CD14-positive monocyte (primary cell): ENCODE measurements around the gene OXCT2. TPM values are rescaled to one million over a fixed set of nuclear protein-coding genes. Genes with fewer than 3 reads are reported as not detected.

Source experiments
- DNase-seq, 3 donors: peaks; one replicate each; pipeline ENCODE4 v3.0.0-alpha.2; 2011 to 2022
- H2AFZ ChIP-seq: 2 replicates; pipeline ENCODE4 v1.6.0; 2012; ENCODE audit warnings: mild to moderate bottlenecking, low read depth, low read length, inconsistent platforms; ENCODE audit not compliant: insufficient read depth, poor library complexity, severe bottlenecking
- H3K27ac ChIP-seq, 2 donors: 1 replicate in 1 of 2; 2 replicates in 1 of 2; pipeline ENCODE4 v1.5.1; 2012 to 2013; ENCODE audit warnings: low read length in 2 of 2, control low read depth in 1 of 2, inconsistent platforms in 1 of 2, low read depth in 1 of 2, mild to moderate bottlenecking in 1 of 2
- H3K27me3 ChIP-seq, 2 donors: one replicate each; pipeline versions ENCODE4 v1.6.0 to v1.6.1; 2011 to 2013; ENCODE audit warnings: low read length in 2 of 2; ENCODE audit not compliant: control insufficient read depth in 2 of 2, insufficient read depth in 2 of 2
- H3K36me3 ChIP-seq, 2 donors: replicated peaks in 1 of 2; 1 replicate in 1 of 2; 2 replicates in 1 of 2; pipeline versions ENCODE4 v1.5.1 to v1.6.1; 2012 to 2013; ENCODE audit warnings: low read length in 2 of 2, control low read depth in 1 of 2, inconsistent platforms in 1 of 2, mild to moderate bottlenecking in 1 of 2; ENCODE audit not compliant: insufficient read depth in 2 of 2, control insufficient read depth in 1 of 2
- H3K4me1 ChIP-seq, 2 donors: 1 replicate in 1 of 2; 2 replicates in 1 of 2; pipeline versions ENCODE4 v1.5.1 to v1.6.1; 2012 to 2013; ENCODE audit warnings: low read length in 2 of 2, control low read depth in 1 of 2, inconsistent platforms in 1 of 2, mild to moderate bottlenecking in 1 of 2, moderate library complexity in 1 of 2; ENCODE audit not compliant: insufficient read depth in 2 of 2, control insufficient read depth in 1 of 2
- H3K4me2 ChIP-seq: replicated peaks from 2 replicates; pipeline ENCODE3; 2012; ENCODE audit warnings: low read length, moderate library complexity, mild to moderate bottlenecking; ENCODE audit not compliant: poor library complexity, severe bottlenecking; ENCODE audit errors: extremely low read depth
- H3K4me3 ChIP-seq, 3 experiments: fragments of 200-600 bp in 1 of 3; sonication (generic) in 1 of 3; replicated peaks in 1 of 3; 1 replicate in 2 of 3; 2 replicates in 1 of 3; pipeline ENCODE4 v1.5.1; 2011 to 2013; ENCODE audit warnings: low read length in 3 of 3, mild to moderate bottlenecking in 3 of 3, control low read depth in 2 of 3, low read depth in 2 of 3, inconsistent platforms in 1 of 3, moderate library complexity in 1 of 3
- H3K79me2 ChIP-seq: 2 replicates; pipeline ENCODE4 v1.6.0; 2012; ENCODE audit warnings: mild to moderate bottlenecking, control low read depth, inconsistent platforms, low read length, moderate library complexity; ENCODE audit not compliant: insufficient read depth
- H3K9ac ChIP-seq: 2 replicates; pipeline ENCODE4 v1.6.0; 2017; ENCODE audit warnings: low read length, mild to moderate bottlenecking; ENCODE audit not compliant: insufficient read depth, poor library complexity, severe bottlenecking
- H3K9me3 ChIP-seq, 2 donors: replicated peaks in 1 of 2; 1 replicate in 1 of 2; 2 replicates in 1 of 2; pipeline versions ENCODE4 v1.5.1 to v1.6.1; 2012 to 2013; ENCODE audit warnings: low read length in 2 of 2, control low read depth in 1 of 2; ENCODE audit not compliant: control insufficient read depth in 1 of 2, insufficient read depth in 1 of 2
- H4K20me1 ChIP-seq: 2 replicates; pipeline ENCODE4 v1.6.0; 2012; ENCODE audit warnings: mild to moderate bottlenecking, low read length, control low read depth, moderate library complexity; ENCODE audit not compliant: insufficient read depth
- H3K27ac Mint-ChIP-seq, 7 donors: one replicate each; pipeline ENCODE4 v1.8.0; 2020; ENCODE audit warnings: mild to moderate bottlenecking in 7 of 7, mixed read lengths in 7 of 7, moderate library complexity in 6 of 7, inconsistent platforms in 2 of 7
- H3K27me3 Mint-ChIP-seq, 3 donors: one replicate each; pipeline ENCODE4 v1.8.0; 2021 to 2022; ENCODE audit warnings: low read depth in 3 of 3, mild to moderate bottlenecking in 3 of 3, mixed read lengths in 3 of 3, moderate library complexity in 3 of 3, inconsistent platforms in 1 of 3
- H3K36me3 Mint-ChIP-seq, 2 donors: one replicate each; pipeline ENCODE4 v1.8.0; 2020; ENCODE audit warnings: mixed read lengths in 2 of 2, inconsistent platforms in 1 of 2, mild to moderate bottlenecking in 1 of 2
- H3K4me1 Mint-ChIP-seq: one replicate; pipeline ENCODE4 v1.8.0; 2020; ENCODE audit warnings: mild to moderate bottlenecking, mixed read lengths
- H3K4me3 Mint-ChIP-seq, 2 donors: one replicate each; pipeline ENCODE4 v1.8.0; 2020; ENCODE audit warnings: mild to moderate bottlenecking in 2 of 2, mixed read lengths in 2 of 2, moderate library complexity in 1 of 2
- H3K9me3 Mint-ChIP-seq, 7 donors: one replicate each; pipeline ENCODE4 v1.8.0; 2020 to 2022; ENCODE audit warnings: mixed read lengths in 7 of 7, mild to moderate bottlenecking in 6 of 7, moderate library complexity in 6 of 7, inconsistent platforms in 2 of 7
- WGBS: methylation state at CpG from one replicate; pipeline ENCODE4 v1.1.5; 2013; ENCODE audit warnings: missing lambda C conversion rate; ENCODE audit not compliant: insufficient coverage; 5-methylcytosine and 5-hydroxymethylcytosine counted together
- intact Hi-C, 2 donors: fragments of 100-400 bp; cut with micrococcal nuclease; formaldehyde crosslinking; loops; one replicate each; pipeline versions ENCODE4 v1.15.0 to v1.15.1; 2023
- polyA plus RNA-seq, 3 donors: library from polyadenylated mRNA; depleted of rRNA in 1 of 3; unstranded in 2 of 3; stranded (reverse) in 1 of 3; fragments of 300-500 nt in 2 of 3; fragments of >200 nt in 1 of 3; fragmentation: Illumina TruSeq in 2 of 3; gene quantifications; 1 replicate in 2 of 3; 2 replicates in 1 of 3; pipeline ENCODE4 v1.2.3, GENCODE V29; 2012 to 2021
- TF ChIP-seq, protein P1 (sequence below): fragments of 200-600 bp; IDR thresholded peaks from one replicate; pipeline ENCODE4 v1.8.0; 2022; ENCODE audit warnings: antibody characterized with exemption, mild to moderate bottlenecking

Gene OXCT2
- polyA plus RNA-seq, 3 donors, result 0.16 to 1.4 (median 0.38) TPM

DNA sequence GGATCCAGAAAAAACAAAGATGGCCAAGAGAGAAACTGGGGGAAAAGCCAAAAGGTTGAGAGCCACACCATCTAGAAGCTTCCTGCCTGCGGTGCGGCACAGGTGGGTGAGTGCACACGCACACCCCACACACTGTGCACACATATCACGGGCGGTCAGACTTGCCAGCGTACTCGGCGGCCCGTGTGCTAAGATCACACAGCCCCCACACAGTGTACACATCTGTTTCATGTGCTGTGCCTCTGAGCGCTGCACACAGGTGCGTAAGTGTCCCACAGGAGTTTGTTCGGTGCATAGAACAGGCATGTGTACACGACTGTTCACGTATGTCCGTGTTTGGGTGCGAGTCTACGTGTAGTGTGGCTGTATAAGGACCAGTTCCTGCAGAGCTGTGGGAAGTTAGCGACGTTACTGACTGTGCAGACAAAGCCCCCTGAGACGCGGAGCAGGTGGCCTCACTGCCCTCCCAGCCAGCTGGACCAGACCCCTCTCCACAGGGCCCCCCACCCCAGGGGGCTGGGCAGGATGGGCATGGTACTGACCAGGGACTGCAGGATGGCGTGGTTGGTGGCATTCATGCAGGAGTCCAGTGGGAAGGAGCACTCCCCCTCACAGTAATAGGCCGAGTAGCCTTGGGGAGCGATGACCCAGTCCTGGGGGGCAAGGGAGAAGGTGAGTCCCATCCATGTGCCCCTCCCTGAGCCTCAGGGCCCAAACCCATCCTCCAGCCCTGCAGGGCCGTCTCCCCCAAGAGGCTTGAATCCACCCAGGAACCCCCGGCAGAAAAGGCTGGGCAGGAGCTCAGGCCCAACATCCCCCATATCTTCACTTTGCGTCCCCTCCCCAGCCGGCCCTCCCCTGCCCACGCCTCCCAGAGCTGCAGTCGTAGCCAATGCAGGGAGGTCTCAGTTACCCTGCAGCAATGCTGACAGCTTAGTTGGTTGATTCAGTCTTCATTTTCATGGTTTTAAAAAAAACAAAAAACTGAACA is 8.3 kb downstream of the OXCT2 start:
- Mint-ChIP-seq H3K4me3 (no peak overlapping the region), H3K27ac (peak overlapping the region in 1 of 7 donors; percentile 64), H3K36me3 (peaks cover 28 to 40% of the 10 kb centered on the region in 2 donors), H3K9me3 (no peaks in the 10 kb centered on the region), H3K27me3 (peaks cover 0 to 2% (median 0%) of the 10 kb centered on the region in 3 donors), H3K4me1 (no peaks in the 10 kb centered on the region)
- Histone ChIP-seq H3K4me2 (no peak overlapping the region), H3K27me3 (no peaks in the 10 kb centered on the region), H3K27ac (no peak overlapping the region), H2AFZ (no peak overlapping the region), H3K4me3 (no peak overlapping the region), H3K9me3 (no peaks in the 10 kb centered on the region), H3K79me2 (no peaks in the 10 kb centered on the region), H3K9ac (no peak overlapping the region), H4K20me1 (no peaks in the 10 kb centered on the region), H3K36me3 (peaks cover 22 to 35% of the 10 kb centered on the region in 2 donors), H3K4me1 (no peaks in the 10 kb centered on the region)
- intact Hi-C loops, result no loop called here
- TF ChIP-seq, protein P1, sequence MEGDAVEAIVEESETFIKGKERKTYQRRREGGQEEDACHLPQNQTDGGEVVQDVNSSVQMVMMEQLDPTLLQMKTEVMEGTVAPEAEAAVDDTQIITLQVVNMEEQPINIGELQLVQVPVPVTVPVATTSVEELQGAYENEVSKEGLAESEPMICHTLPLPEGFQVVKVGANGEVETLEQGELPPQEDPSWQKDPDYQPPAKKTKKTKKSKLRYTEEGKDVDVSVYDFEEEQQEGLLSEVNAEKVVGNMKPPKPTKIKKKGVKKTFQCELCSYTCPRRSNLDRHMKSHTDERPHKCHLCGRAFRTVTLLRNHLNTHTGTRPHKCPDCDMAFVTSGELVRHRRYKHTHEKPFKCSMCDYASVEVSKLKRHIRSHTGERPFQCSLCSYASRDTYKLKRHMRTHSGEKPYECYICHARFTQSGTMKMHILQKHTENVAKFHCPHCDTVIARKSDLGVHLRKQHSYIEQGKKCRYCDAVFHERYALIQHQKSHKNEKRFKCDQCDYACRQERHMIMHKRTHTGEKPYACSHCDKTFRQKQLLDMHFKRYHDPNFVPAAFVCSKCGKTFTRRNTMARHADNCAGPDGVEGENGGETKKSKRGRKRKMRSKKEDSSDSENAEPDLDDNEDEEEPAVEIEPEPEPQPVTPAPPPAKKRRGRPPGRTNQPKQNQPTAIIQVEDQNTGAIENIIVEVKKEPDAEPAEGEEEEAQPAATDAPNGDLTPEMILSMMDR, result no peak
- 98% methylated on average over 19 of the region's 30 CpGs for WGBS
- no peak for DNase-seq

DNA sequence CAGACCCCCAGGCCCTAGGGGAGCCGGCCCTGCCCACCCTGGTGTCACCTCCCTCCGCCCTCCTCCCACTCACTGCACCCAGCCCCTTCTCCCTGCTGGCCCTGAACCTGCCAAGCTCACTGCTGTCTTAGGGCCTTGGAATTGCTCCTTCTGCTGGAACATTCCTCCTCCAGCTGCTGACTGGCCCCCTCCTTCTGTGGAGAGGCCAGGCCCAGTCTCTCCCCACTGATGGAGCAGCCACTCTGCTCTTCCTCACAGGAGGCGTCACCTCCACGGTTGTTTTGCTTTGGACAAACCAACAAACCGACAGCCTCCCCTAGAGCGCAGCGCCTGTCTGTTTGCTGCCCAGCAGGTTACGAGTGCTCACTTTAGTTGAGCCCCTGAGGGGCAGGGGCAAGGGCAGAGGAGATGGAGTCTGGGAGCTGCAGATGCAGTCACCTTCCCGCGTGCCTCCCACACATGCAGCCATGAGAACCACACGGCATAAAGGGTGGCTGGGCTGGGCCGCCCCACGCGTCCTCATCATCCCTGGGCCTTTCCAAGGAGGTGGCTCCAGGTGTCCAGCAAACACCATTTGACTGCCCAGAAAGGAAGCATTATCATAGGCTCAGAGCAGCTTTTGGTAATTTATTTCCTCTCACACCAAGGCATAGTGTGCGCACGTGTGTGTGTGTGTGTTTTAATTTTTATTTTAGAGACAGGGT is 9.4 kb downstream of the OXCT2 start:
- Mint-ChIP-seq H3K9me3 (no peaks in the 10 kb centered on the region), H3K36me3 (peaks cover 38 to 51% of the 10 kb centered on the region in 2 donors), H3K4me1 (no peaks in the 10 kb centered on the region), H3K4me3 (no peak overlapping the region), H3K27ac (peak overlapping the region in 2 of 7 donors; percentile 12 to 62), H3K27me3 (peaks cover 0 to 2% (median 0%) of the 10 kb centered on the region in 3 donors)
- TF ChIP-seq, protein P1, result no peak
- Histone ChIP-seq H3K79me2 (no peaks in the 10 kb centered on the region), H3K36me3 (peaks cover 33 to 46% of the 10 kb centered on the region in 2 donors), H3K27ac (no peak overlapping the region), H3K9ac (no peak overlapping the region), H3K9me3 (no peaks in the 10 kb centered on the region), H3K4me2 (no peak overlapping the region), H2AFZ (no peak overlapping the region), H3K4me3 (no peak overlapping the region), H3K4me1 (no peaks in the 10 kb centered on the region), H4K20me1 (no peaks in the 10 kb centered on the region), H3K27me3 (no peaks in the 10 kb centered on the region)
- DNase-seq, result no peak
- 94% methylated on average over 7 of the region's 16 CpGs for WGBS
- intact Hi-C loops, result no loop called here
